Adrenal gland (tissue), 5 donors: ENCODE measurements around the gene RGMB.

ENCODE experiments used
- POLR2A ChIP-seq, 2 donors: fragments of 450-650 bp; IDR thresholded peaks; one replicate each; pipeline ENCODE4 v1.6.1; 2017; ENCODE audit warnings: antibody characterized with exemption in 2 of 2, mild to moderate bottlenecking in 2 of 2, moderate library complexity in 1 of 2
- TF ChIP-seq, protein P1 (sequence below), 6 experiments: fragments of 450-650 bp in 4 of 6; fragments of 200-600 bp in 2 of 6; sonication (generic) in 1 of 6; IDR thresholded peaks; 1 replicate in 5 of 6; 2 replicates in 1 of 6; pipeline versions ENCODE4 v1.5.1 to v1.8.0; 2016 to 2021; ENCODE audit warnings: antibody characterized with exemption in 6 of 6, mild to moderate bottlenecking in 2 of 6, moderate library complexity in 1 of 6
- donor health status: DM: no; HTN: no; CAD: no.

DNA sequence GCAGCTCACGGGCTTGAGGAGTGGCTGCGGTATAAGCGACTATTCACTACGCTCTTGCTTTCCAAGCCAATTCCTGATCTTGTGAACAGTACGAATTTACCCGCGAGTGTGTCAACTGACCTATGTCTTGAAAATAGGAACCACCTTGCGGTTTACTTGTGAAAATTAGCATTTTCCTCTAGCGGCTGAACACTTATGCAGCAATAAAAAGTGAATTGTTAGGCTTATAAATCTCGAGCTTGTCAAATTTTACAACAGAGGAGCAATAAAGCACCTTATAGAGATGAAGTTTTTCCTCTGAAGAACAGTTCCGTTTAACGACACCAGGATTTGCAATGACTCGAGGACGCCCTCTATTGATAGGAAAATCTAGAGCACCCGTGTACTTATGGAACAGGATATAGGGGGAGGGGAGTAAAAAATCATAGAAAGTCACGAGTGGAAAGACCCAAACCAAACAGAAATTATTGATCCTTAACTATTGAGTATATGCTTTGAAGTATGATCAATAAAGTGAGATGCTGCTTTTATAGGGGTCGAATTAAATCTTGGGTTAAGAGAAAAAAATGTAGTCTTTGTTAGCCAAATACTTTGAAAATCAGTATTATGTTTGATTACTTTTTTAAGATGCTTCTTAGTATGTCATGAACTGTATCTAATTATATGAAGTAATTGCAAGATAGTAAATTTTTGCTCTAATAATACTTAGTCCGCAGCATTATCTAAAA lies 1.9 kb upstream of the RGMB start:
- TF ChIP-seq, protein P1, sequence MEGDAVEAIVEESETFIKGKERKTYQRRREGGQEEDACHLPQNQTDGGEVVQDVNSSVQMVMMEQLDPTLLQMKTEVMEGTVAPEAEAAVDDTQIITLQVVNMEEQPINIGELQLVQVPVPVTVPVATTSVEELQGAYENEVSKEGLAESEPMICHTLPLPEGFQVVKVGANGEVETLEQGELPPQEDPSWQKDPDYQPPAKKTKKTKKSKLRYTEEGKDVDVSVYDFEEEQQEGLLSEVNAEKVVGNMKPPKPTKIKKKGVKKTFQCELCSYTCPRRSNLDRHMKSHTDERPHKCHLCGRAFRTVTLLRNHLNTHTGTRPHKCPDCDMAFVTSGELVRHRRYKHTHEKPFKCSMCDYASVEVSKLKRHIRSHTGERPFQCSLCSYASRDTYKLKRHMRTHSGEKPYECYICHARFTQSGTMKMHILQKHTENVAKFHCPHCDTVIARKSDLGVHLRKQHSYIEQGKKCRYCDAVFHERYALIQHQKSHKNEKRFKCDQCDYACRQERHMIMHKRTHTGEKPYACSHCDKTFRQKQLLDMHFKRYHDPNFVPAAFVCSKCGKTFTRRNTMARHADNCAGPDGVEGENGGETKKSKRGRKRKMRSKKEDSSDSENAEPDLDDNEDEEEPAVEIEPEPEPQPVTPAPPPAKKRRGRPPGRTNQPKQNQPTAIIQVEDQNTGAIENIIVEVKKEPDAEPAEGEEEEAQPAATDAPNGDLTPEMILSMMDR (IDR thresholded peaks at IDR 0.05), result peak; percentile 78 to 97 (median 93)
- peak in 1 of 2 donors; percentile 49 for TF ChIP-seq POLR2A (IDR thresholded peaks at IDR 0.05)
